ENCODE results near the gene CDH8.

GRCh38 chr16:61909074-61909473, 127.2 kb downstream of the CDH8 start:
- TF ChIP-seq POLR2A (IDR thresholded peaks at IDR 0.05) (no peak), CTCF (IDR thresholded peaks at IDR 0.05) (no peak)

All from thyroid gland (tissue), 4 donors.